HCT116 (cell line): Measurements from ENCODE around the gene GNAS-AS1. TPM values are rescaled to one million over a fixed set of nuclear protein-coding genes. Genes with fewer than 3 reads are reported as not detected.

Experiments used
- ATAC-seq: fragments of 200-7000 bp; cut with Tn5 transposase; 2 replicates; pipeline ENCODE4 v1.9.1; 2020; ENCODE audit warnings: mild to moderate bottlenecking, moderate library complexity
- BruUV-seq: library from RNA; stranded (reverse); fragments of 400-500 nt; replicated peaks from 2 replicates; lab custom pipeline; 2021; lab: Mats Ljungman, UMichigan
- CTCF ChIA-PET: fragments of 300-600 bp; sonication (Branson Sonifier 250); formaldehyde crosslinking; loops from one replicate; lab custom pipeline; 2021; ENCODE audit warnings: antibody characterized with exemption; lab: Charles Lee
- POLR2A ChIA-PET: fragments of 300-600, 350-600 bp; sonication (Branson Sonifier 250); formaldehyde crosslinking; loops from one replicate; lab custom pipeline; 2021; ENCODE audit warnings: antibody characterized with exemption; lab: Charles Lee
- RAD21 ChIA-PET, 2 experiments: fragments of 300-600 bp; sonication (Branson Sonifier 250); formaldehyde crosslinking; loops; one replicate each; lab custom pipeline; 2023; ENCODE audit warnings: low total read pairs in 2 of 2; ENCODE audit not compliant: uncharacterized antibody in 2 of 2, unreplicated experiment in 2 of 2, low non-redundant PET in 1 of 2; lab: Charles Lee
- DNase-seq: peaks from one replicate; pipeline ENCODE4 v3.0.0-alpha.2; 2010; ENCODE audit warnings: low read depth, low spot score
- H2AFZ ChIP-seq: fragments of 200-600 bp; shearing (Covaris generic), sonication (generic); 2 replicates; pipeline ENCODE4 v1.6.1; 2017; ENCODE audit warnings: low read depth, mixed run types, mixed read lengths, antibody characterized with exemption, low read length; ENCODE audit not compliant: poor library complexity, severe bottlenecking
- H3K27ac ChIP-seq: 2 replicates; pipeline ENCODE4 v1.5.1; 2012; ENCODE audit warnings: low read depth, low read length
- H3K27me3 ChIP-seq: fragments of 200-600 bp; sonication (generic); 2 replicates; pipeline ENCODE4 v1.6.1; 2016; ENCODE audit warnings: mixed run types, low read length, mixed read lengths; ENCODE audit not compliant: insufficient read depth
- H3K36me3 ChIP-seq, 2 experiments: fragments of 200-500 bp in 1 of 2; fragments of 200-600 bp in 1 of 2; sonication (Bioruptor generic) in 1 of 2; sonication (generic) in 1 of 2; 2 replicates each; pipeline versions ENCODE4 v1.5.1 to v1.6.1; 2014 to 2016; ENCODE audit warnings: low read length in 2 of 2, inconsistent platforms in 1 of 2, mixed read lengths in 1 of 2, mixed run types in 1 of 2; ENCODE audit not compliant: insufficient read depth in 2 of 2, control insufficient read depth in 1 of 2
- H3K4me1 ChIP-seq, 2 experiments: fragments of 200-600 bp in 1 of 2; sonication (generic) in 1 of 2; 2 replicates each; pipeline versions ENCODE4 v1.5.1 to v1.6.1; 2012 to 2017; ENCODE audit warnings: low read length in 2 of 2, inconsistent platforms in 1 of 2, mild to moderate bottlenecking in 1 of 2, mixed read lengths in 1 of 2, mixed run types in 1 of 2, moderate library complexity in 1 of 2; ENCODE audit not compliant: insufficient read depth in 2 of 2, control insufficient read depth in 1 of 2
- H3K4me2 ChIP-seq: fragments of 200-600 bp; sonication (generic); 2 replicates; pipeline ENCODE4 v1.6.1; 2017; ENCODE audit warnings: mixed run types, low read length, mixed read lengths
- H3K4me3 ChIP-seq, 2 experiments: fragments of 200-600 bp in 1 of 2; sonication (generic) in 1 of 2; replicated peaks in 1 of 2; 2 replicates each; pipeline ENCODE4 v1.5.1; 2011 to 2016; ENCODE audit warnings: low read length in 2 of 2, control low read depth in 1 of 2, low read depth in 1 of 2, mild to moderate bottlenecking in 1 of 2, mixed read lengths in 1 of 2, mixed run types in 1 of 2
- H3K79me2 ChIP-seq: fragments of 200-600 bp; sonication (generic); 2 replicates; pipeline ENCODE4 v1.6.1; 2017; ENCODE audit warnings: mild to moderate bottlenecking, mixed run types, low read length, moderate library complexity, mixed read lengths; ENCODE audit not compliant: insufficient read depth
- H3K9ac ChIP-seq: fragments of 200-600 bp; sonication (generic); 2 replicates; pipeline ENCODE4 v1.6.1; 2016; ENCODE audit warnings: low read length, mixed read lengths
- H3K9me2 ChIP-seq: fragments of 200-600 bp; sonication (generic), shearing (Covaris generic); 2 replicates; pipeline ENCODE4 v1.6.1; 2017; ENCODE audit warnings: mixed run types, mild to moderate bottlenecking, moderate library complexity; ENCODE audit not compliant: insufficient read depth
- H3K9me3 ChIP-seq, 2 experiments: fragments of 200-500 bp in 1 of 2; fragments of 200-600 bp in 1 of 2; sonication (Bioruptor generic) in 1 of 2; sonication (generic) in 1 of 2; 2 replicates each; pipeline ENCODE4 v1.6.1; 2014 to 2017; ENCODE audit warnings: low read length in 2 of 2, mixed read lengths in 2 of 2, inconsistent platforms in 1 of 2, low read depth in 1 of 2, mild to moderate bottlenecking in 1 of 2, mixed run types in 1 of 2, moderate library complexity in 1 of 2; ENCODE audit not compliant: control insufficient read depth in 1 of 2, insufficient read depth in 1 of 2
- H4K20me1 ChIP-seq: fragments of 200-600 bp; sonication (generic), shearing (Covaris generic); 2 replicates; pipeline ENCODE4 v1.6.1; 2017; ENCODE audit warnings: mixed run types, mild to moderate bottlenecking, moderate library complexity; ENCODE audit not compliant: insufficient read depth
- CEBPB ChIP-seq: IDR thresholded peaks from 2 replicates; pipeline ENCODE4 v1.6.1; 2012; ENCODE audit warnings: low read depth
- ELF1 ChIP-seq: IDR thresholded peaks from 2 replicates; pipeline ENCODE4 v1.6.1; 2012; ENCODE audit warnings: low read depth, borderline replicate concordance
- EZH2 ChIP-seq: fragments of 200-600 bp; sonication (generic); IDR thresholded peaks from 2 replicates; pipeline ENCODE4 v1.6.1; 2017; ENCODE audit warnings: antibody characterized with exemption, mixed run types
- EZH2phosphoT487 ChIP-seq: fragments of 200-600 bp; IDR thresholded peaks from 2 replicates; pipeline ENCODE4 v1.6.1; 2018; ENCODE audit warnings: antibody characterized with exemption, borderline replicate concordance
- FOSL1 ChIP-seq: IDR thresholded peaks from 2 replicates; pipeline ENCODE4 v1.6.1; 2012; ENCODE audit warnings: low read depth
- JUND ChIP-seq: IDR thresholded peaks from 2 replicates; pipeline ENCODE4 v1.6.1; 2012
- POLR2A ChIP-seq: IDR thresholded peaks from 2 replicates; pipeline ENCODE4 v1.7.0; 2011; ENCODE audit warnings: borderline replicate concordance; ENCODE audit not compliant: insufficient read depth, insufficient read length; ENCODE audit errors: extremely low read depth
- POLR2AphosphoS5 ChIP-seq: IDR thresholded peaks from 2 replicates; pipeline ENCODE4 v1.6.1; 2011; ENCODE audit warnings: mild to moderate bottlenecking, low read depth, low read length, moderate library complexity
- SP1 ChIP-seq: IDR thresholded peaks from 2 replicates; pipeline ENCODE4 v1.6.1; 2012; ENCODE audit warnings: low read depth
- SRF ChIP-seq: IDR thresholded peaks from 2 replicates; pipeline ENCODE4 v1.6.1; 2012; ENCODE audit warnings: low read depth
- TCF7L2 ChIP-seq: IDR thresholded peaks from 2 replicates; pipeline ENCODE4 v1.7.0; 2011; ENCODE audit warnings: borderline replicate concordance, inconsistent platforms; ENCODE audit not compliant: insufficient read depth, insufficient read length; ENCODE audit errors: extremely low read depth
- YY1 ChIP-seq: IDR thresholded peaks from 2 replicates; pipeline ENCODE4 v1.6.1; 2011; ENCODE audit warnings: low read length, low read depth, moderate library complexity, mild to moderate bottlenecking; ENCODE audit not compliant: insufficient replicate concordance; ENCODE audit errors: extremely low read depth
- ZNF274 ChIP-seq: fragments of 200-500 bp; sonication (Bioruptor generic); IDR thresholded peaks from 2 replicates; pipeline ENCODE4 v1.6.1; 2014; ENCODE audit warnings: mild to moderate bottlenecking, low read depth, low read length, inconsistent platforms
- intact Hi-C: fragments of 100-400 bp; cut with micrococcal nuclease; formaldehyde crosslinking; loops from 2 replicates; pipeline ENCODE4 v1.10.0; 2022
- total RNA-seq: library from RNA; stranded (reverse); gene quantifications from one replicate; pipeline ENCODE4 v1.2.1, GENCODE V29; 2021; ENCODE audit not compliant: unreplicated experiment
- TF ChIP-seq, protein P1 (sequence below): IDR thresholded peaks from 2 replicates; pipeline ENCODE4 v1.6.1; 2012

The GNAS-AS1 gene
- total RNA-seq, 1 experiment from 2014 or later = not detected

DNA sequence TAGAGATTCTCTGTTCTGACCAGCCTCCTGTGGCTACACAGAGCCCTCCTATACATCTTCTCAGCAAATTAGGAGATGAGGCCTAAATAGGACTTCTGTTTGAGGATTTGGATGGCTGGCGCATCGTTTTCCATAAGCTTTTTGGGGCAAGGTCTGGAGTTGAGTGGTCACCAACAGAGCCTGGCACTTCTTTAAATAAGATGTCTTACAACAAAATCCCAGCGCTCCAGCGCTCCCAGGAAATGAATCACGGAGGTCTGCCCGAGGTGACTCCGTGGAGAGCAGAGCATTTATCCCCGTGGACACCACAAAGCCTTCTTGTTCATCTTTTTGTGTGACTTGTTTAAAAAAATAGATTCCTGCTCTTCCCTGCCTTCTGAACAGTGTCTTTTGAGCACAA lies 75.3 kb downstream of the GNAS-AS1 start (continued):
- TF ChIP-seq POLR2A (no peak), SP1 (no peak), TCF7L2 (no peak), EZH2 (no peak), EZH2phosphoT487 (no peak), FOSL1 (no peak), POLR2AphosphoS5 (no peak)

DNA sequence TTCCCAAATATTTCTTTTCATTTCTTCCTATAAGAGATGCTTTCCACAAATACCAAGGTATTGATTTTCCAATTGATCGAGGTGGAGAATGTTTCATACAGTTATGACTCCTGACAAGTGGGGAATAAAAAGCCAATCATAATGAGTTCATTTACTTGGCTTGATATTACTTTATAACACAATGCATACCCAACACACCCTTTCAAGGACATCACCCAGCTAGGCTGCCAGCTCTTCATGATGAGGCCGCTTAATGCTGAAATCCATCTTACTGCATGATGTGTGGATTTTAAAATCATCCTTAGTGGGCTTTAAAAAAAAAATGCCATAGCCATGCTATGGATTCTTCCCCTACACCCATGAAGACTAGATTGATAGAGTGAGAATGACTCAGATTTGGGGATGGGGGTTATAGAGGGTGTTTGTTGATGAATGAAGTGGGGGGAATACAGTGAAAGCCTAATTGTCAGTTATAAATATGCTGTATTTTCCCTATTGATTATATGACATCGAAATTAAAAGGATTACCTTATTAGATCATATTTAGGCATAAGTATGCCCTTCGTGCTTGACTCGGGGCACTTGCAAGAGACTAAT lies 75.9 kb downstream of the GNAS-AS1 start:
- H3K9ac ChIP-seq = no peak overlapping the region
- POLR2A ChIA-PET = no interaction called here
- TF ChIP-seq SP1 (no peak), YY1 (no peak), TCF7L2 (no peak), EZH2 (no peak), SRF (no peak), JUND (no peak), ZNF274 (no peak), CEBPB (no peak), ELF1 (no peak)
- TF ChIP-seq, protein P1, sequence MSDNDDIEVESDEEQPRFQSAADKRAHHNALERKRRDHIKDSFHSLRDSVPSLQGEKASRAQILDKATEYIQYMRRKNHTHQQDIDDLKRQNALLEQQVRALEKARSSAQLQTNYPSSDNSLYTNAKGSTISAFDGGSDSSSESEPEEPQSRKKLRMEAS = no peak
- TF ChIP-seq, all 23 proteins: peak for 0
- Histone ChIP-seq H3K4me2 (no peak overlapping the region), H3K4me3 (no peak overlapping the region), H3K27me3 (peaks cover 54% of the 10 kb centered on the region), H2AFZ (no peak overlapping the region), H3K79me2 (no peaks in the 10 kb centered on the region), H4K20me1 (no peaks in the 10 kb centered on the region), H3K27ac (no peak overlapping the region), H3K36me3 (no peaks in the 10 kb centered on the region), H3K9me2 (no peaks in the 10 kb centered on the region), H3K9me3 (no peaks in the 10 kb centered on the region), H3K4me1 (no peaks in the 10 kb centered on the region)
- DNase-seq (no peak), ATAC-seq (no peak)
- CTCF ChIA-PET = no interaction called here
- intact Hi-C loops = no loop called here
- no TSS peak for BruUV-seq
- RAD21 ChIA-PET = no interaction called here
